H4 (cell line): ENCODE measurements around the gene DOCK6. TPM values are rescaled to one million over a fixed set of nuclear protein-coding genes. Genes with fewer than 3 reads are reported as not detected.
"Not testable (repeated sequence)": the region's sequence is repeated elsewhere in the genome, so short reads cannot be mapped to it uniquely, and the experiment has no call there.

Experiments
- DNase-seq: peaks from one replicate; pipeline ENCODE4 v3.0.0-alpha.2; 2015; ENCODE audit warnings: low spot score
- total RNA-seq: library from RNA; depleted of rRNA; stranded (reverse); fragments of >200 nt; shearing (Covaris generic); gene quantifications from 2 replicates; pipeline ENCODE4 v1.2.3, GENCODE V29; 2014

DOCK6 gene
- total RNA-seq, 1 experiment from 2014 or later, result 3.9 TPM

DNA sequence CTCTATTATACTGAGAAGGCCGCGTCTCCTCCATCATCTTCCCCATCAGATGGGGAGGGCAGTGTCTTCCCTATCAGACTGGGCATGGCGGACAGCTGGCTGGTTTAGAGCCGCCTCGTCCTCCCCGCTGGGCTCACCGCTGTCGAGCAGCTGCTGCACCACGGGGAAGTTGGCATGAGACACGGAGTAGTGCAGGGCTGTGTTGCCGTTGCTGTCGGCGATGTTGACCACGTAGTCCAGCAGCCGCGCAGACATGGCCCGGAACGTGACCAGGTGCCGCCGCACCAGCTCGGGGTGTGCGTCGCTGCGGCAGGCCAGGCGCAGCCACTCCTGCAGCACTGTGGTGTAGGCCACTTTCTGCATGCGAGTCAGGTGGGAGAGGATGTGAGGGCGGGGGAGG, 88.0 kb downstream of the DOCK6 start:
- no peak for DNase-seq

DNA sequence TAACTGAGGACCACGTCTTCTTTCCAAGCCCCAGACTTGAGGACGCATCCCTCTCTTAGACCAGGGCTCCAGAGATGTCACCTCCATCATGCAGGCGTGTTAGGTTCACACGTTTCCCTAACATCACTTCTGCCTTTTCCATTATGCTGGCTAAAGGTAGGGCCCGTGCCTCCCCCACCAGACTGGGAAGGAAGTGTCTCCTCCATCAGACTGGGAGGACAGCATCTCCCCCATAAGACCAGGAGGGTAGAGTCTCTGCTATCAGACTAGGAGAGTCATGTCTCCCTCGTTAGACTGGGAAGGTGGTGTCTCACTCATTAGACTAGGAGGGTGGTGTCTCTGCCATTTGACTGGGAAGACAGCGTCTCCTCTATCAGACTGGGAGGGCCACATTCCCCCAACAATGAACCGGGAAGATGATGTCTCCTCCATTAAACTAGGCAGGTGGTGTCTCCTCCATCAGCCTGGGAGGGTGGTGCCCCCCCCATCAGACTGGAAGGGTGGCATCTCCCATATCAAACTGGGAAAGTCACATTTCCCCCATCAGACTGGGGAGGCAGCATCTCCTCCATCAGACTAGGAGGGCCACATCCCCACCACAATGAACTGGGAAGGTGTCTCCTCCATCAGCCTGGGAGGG, 88.7 kb downstream of the DOCK6 start:
- DNase-seq, result no peak

- no peak for DNase-seq
Observed at GRCh38 chr19:11172576-11172975, 89.7 kb downstream of the DOCK6 start.

DNA sequence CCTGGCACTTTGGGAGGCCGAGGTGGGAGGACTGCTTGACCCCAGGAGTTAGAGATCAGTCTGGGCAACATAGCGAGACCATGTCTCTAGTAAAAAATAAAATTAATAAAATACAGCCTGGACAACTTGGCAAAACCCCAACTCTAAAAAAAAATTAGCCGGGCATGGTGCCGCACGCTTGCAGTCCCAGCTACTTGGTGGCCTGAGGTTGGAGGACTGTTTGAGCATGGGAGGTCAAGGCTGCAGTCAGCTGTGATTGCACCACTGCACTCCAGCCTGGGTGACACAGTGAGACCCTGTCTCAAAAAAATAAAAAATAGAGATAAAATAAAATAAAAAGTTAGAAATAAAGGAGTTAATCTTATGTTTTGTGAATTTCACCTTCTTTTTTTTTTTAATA, 91.2 kb downstream of the DOCK6 start:
- no peak for DNase-seq

DNA sequence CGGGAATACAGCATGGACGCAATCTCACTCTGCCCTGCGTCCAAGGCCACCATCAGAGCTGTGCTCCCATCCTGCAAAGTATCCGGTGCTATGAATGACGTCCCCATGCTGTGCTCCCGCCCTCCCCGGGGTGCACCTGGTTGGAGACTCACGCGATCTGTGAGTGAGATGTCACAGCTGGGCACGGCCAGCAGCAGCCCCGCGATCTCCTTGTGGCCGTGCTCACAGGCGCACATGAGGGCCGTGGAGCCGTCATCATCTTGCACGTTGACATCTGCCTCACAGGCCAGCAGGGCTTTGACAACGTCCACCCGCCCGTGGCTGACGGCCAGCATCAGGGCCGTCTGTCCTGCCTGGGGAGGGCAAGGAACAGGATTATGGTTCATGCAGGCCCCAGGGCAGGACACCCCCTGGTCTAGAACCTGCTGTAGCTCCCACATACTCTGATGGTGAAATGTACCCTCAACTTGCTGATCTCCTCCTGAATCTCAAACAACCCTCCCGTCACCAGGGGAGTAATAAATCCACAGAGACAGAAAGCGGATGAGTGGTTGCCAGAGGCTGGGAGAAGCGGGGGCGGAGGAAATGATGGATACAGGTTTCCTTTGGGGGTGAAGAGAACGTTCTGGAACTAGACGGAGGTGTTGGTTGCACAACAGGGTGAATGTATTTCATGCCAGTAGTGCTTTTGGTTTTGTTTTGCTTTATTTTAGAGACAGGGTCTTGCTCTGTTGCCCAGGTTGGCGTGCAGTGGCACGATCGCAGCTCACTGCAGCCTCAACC, 92.2 kb downstream of the DOCK6 start:
- DNase-seq, result no peak

DNA sequence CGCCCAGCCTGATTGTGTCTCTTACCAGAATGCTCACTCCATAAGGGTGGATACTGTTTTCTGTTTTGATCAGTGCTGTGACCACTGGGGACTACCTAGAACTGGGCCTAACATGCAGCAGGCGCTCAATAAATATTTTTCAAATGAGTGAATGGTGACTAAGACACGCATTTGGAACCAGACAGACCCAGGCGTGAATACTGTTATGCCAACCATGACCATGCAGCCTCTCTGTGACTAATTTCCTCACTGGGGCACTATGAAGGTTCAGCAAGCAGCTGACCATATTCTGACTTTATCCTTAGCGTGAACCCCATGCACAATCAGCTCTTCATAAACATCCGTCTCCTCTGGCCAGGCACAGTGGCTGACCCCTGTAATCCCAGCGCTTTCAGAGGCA, 93.8 kb downstream of the DOCK6 start:
- DNase-seq, result peak; percentile 62

- no peak for DNase-seq
Observed at GRCh38 chr19:11166281-11167142, 95.8 kb downstream of the DOCK6 start.

DNA sequence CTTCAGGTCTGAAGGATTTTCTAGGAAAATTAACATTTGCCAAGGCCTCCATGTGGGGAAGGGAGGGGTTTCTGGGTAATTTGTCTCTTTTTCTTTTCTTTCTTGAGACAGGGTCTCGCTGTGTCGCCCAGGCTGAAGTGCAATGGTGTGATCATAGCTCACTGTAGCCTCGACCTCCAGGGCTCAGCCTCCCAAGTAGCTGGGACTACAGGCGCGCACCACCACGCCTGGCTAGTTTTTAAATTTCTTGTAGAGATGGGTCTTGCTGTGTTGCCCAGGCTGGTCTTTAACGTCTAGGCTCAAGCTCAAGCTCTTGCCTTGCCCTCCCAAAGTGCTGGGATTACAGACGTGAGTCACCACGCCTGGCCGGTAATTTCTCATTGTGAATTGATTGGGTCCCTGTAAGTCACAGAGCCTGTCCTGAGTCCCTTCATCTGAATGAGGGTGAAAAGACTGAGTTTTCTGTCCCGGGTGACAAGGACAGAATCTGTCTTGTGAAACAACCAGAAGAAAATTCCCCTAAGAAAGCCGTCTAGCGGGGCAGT, 96.8 kb downstream of the DOCK6 start:
- DNase-seq, result no peak

DNA sequence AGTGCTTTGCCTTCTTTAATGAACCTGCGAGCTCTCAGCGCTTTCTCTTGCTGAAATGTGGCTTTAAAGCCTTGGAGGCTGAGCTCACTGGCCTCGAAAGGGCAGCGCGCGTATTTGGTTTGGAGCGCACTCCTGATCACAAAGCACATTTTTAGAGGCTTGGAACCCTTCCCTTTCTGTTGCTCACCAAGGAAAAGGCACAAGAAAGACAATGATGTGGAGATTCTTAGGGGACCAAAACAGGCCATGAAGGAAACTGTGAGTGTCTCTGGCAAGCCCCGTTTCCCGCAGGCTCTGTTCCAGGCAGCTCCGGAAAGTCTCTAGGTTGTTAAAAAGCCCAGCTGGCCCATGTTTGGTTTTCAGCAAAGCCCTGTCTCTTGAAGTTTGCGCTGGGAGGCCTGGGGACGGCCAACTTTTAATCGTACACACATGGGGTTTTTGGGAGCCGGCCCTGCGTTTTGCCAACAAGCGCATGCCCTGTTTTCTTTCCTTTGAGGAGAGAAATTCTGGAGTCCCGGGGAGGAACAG, 97.4 kb downstream of the DOCK6 start:
- DNase-seq, result no peak

GRCh38 chr19:11164296-11164695, 98.0 kb downstream of the DOCK6 start:
- no peak for DNase-seq

DNA sequence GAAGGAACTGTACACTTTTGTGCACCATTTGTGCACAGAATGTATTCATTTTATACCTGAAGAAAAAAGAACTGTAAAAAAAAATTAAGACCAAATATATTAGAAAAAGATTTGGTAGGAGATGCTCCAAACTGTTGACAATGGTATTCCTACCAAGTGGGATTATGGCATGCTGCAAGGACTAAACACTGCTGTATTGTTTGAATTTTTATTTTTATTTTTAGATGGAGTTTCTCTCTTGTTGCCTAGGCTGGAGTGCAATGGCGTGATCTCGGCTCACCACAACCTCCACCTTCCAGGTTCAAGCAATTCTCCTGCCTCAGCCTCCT, 101.9 kb downstream of the DOCK6 start:
- DNase-seq, result not testable (repeated sequence)

GRCh38 chr19:11159598-11160439, 102.5 kb downstream of the DOCK6 start:
- no peak for DNase-seq

- DNase-seq, result peak; percentile 98
Observed at GRCh38 chr19:11155373-11156120, 106.8 kb downstream of the DOCK6 start, which contains the start of gene SPC24. Gene SPC24, minus strand, starts transcription at chr19:11155782. Its CDS starts 6 bp downstream, at chr19:11155776.

GRCh38 chr19:11154683-11155047, 107.7 kb downstream of the DOCK6 start:
- no peak for DNase-seq

GRCh38 chr19:11152318-11153062, 109.8 kb downstream of the DOCK6 start:
- no peak for DNase-seq

- no peak for DNase-seq
Observed at GRCh38 chr19:11151181-11151580, 111.1 kb downstream of the DOCK6 start.
